Amniotic epithelial cell (primary cell): ENCODE measurements around the gene SLC39A6.
"Not testable (repeated sequence)": the region's sequence is repeated elsewhere in the genome, so short reads cannot be mapped to it uniquely, and the experiment has no call there.

ENCODE experiments used
- DNase-seq: peaks from one replicate; pipeline ENCODE4 v3.0.0-alpha.2; 2010; ENCODE audit warnings: low read depth

SLC39A6 gene

GRCh38 chr18:36135264-36135663 lies 6.1 kb upstream of the SLC39A6 start:
- DNase-seq: no peak

DNA sequence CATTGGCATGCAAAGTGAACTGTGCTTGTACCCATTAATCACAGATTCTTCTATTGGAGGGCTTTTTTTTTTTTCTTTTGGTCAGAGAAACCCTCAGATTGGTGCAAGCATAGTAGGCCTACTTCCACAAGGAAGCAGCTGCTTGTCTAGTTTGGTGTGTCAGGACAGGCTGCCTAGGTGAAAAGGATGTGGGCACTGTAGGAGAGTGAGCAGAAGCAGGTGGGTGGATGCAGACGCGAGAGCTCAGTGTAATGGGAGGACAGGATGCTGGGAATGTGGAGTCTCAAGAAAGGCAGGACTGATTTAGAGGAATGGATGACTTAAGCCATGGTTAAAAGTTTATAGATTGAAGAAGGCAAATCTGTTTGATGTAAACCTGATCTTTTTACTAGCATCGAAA lies 3.6 kb upstream of the SLC39A6 start:
- DNase-seq: no peak

DNA sequence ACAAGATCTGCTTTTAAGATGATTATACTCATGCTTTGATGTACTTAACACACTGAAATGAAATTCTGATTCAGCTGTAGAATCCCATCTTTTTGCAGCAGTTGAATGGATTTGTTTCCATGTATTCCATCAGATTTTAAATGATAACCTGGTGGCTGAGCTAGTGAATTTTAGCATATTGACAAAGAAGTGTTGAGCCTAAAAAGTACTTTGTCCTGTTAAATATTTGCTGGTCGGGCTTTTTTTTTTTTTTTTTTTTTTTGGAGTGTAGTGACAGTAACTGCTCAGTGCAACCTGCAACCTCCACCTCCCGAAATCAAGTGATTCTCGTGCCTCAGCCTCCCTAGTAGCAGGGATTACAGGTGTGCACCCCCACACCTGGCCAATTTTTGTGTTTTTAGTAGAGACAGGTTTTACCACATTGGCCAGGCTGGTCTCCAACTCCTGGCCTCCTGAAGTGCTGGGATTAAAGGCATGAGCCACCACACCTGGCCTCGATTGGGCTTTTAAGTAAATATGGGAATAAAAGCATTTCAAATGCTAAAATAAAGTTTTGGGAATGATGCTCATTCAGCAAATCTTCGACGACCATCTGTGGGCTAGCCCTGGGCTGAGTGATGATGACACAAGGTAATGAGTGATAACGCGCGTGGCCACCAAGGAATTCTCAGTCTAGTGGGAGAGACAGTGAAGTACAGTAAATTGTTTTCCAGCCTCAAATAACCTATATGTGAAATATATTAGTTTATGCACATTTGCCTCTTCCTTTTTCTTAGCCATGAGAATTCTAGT lies 2.7 kb upstream of the SLC39A6 start:
- DNase-seq: no peak

- DNase-seq: no peak
These were observed 1.9 kb upstream of the SLC39A6 start for GRCh38 chr18:36130883-36131653.

GRCh38 chr18:36130039-36130831 lies 1.1 kb upstream of the SLC39A6 start:
- DNase-seq: no peak

DNA sequence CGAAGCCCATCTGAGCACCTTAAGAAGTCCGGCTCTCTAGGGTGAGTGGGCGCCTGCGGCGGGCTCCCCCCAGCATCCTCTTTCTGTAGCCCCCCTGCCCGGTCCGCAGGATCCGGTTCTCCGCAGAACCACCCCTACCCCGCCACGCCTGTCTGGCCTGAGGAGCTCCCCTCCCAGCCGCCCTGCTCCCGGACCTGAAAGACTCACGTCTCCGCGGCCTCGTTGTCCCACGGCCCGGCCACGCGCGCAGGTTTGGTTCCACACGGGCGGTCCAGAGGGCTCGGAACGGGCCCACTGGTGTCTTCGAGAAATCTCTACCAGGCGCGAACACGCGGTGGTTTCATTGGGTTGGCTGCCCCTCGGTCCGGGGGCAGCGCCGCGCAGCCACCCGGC lies 237 bp downstream of the SLC39A6 start:
- DNase-seq: no peak

DNA sequence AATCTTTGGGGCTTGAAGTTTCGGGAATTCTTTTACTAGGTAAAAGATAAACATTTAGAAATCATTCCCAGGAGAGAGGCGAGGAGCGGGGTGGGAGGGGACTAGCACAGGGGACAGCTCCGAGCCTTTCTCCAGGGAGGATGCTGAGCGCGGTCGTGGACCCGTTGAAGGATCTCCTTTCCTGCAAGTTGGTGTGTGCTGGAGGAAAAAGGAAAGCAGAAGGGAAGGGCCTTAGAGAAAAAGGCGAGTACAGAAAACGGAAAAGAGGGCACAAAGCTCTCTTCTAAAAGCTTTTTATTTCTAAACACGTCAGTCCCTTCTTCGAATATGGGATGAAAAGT lies 640 bp downstream of the SLC39A6 start:
- DNase-seq: no peak

- peak; percentile 76 for DNase-seq
These were observed 1.2 kb downstream of the SLC39A6 start for GRCh38 chr18:36127836-36128529.

GRCh38 chr18:36126668-36127067 lies 2.5 kb downstream of the SLC39A6 start:
- DNase-seq: no peak

- peak; percentile 22 for DNase-seq
These were observed 4.3 kb downstream of the SLC39A6 start for GRCh38 chr18:36124841-36125240.

DNA sequence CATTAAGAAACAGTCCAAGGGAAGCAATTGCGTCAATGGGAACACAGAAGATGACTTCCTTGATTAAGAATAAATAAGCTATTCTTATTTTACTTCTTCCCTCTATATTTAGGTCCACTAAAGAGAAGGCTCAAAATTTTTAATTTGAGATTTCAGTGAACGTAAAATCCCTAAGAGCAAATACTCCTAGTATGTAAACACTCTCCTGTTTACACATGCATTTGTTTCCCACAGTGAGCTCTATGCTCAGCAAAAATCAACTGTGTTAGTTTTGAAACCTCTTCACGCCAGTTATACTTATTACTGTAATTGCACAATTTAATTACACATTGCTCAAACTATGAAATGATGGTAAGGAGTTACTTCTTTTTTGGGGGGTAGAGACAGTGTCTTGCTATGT lies 8.8 kb downstream of the SLC39A6 start:
- DNase-seq: no peak

- not testable (repeated sequence) for DNase-seq
These were observed 12.4 kb downstream of the SLC39A6 start for GRCh38 chr18:36116771-36117170.

DNA sequence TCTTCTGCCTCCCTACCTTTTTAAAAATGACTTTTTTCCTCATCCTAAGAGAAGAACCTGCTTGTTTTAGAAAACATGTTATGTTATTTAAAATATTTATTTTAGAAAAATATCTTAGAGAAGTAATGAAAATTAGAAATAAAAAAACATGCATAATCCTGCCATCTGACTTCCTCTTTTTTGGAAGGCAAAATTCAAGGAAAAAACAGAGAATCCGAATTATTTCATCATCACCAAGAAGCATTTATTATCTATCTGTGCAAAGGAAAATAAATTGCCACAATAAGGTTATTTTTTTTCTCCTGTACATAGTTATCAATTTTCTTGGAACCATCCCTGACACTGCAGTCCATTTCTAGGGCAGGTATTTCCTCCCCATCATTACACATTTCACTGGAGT lies 14.4 kb downstream of the SLC39A6 start:
- DNase-seq: no peak

GRCh38 chr18:36114251-36114650 lies 14.9 kb downstream of the SLC39A6 start:
- no peak for DNase-seq

DNA sequence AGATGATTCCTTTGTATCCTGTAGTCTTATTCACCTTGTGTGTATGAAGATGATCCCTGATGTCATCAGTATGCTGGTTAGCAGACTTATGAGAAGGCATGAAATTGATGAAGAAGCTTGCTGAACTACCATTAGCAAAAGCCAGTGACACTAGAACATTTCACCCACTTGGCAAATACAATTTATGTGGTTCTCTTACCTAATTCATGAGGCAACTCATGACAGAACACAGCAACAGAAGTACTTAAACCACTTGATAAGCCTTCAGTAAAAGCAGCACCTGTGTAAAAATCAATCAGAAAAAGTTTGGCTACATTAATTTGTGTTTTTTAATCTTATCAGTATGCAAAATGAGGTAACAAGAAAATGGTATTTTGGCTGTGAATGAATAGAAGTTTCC lies 16.8 kb downstream of the SLC39A6 start:
- DNase-seq: peak; percentile 63

- no peak for DNase-seq
These were observed 19.4 kb downstream of the SLC39A6 start for GRCh38 chr18:36109737-36110136.

- DNase-seq: no peak
These were observed 20.5 kb downstream of the SLC39A6 start for GRCh38 chr18:36108601-36109000.

DNA sequence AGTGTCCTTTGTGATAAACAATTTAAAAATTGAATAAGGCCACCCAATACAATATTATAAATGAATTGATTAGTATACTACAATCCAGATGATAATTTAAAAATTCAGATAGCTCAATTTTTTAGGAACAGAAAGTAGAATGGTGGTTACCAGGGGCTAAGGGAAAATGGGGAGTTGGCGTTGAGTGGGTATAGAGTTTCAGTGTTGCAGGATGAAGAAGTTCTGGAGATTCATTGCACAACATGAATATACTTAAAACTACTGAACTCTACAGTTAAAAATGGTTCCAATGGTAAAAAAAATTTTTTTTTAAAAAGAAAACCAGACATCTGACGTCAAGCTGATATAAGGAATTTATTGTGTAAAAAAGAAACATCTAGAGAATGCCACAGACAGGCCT lies 20.9 kb downstream of the SLC39A6 start:
- no peak for DNase-seq

- no peak for DNase-seq
These were observed 21.7 kb downstream of the SLC39A6 start for GRCh38 chr18:36107477-36107876.

DNA sequence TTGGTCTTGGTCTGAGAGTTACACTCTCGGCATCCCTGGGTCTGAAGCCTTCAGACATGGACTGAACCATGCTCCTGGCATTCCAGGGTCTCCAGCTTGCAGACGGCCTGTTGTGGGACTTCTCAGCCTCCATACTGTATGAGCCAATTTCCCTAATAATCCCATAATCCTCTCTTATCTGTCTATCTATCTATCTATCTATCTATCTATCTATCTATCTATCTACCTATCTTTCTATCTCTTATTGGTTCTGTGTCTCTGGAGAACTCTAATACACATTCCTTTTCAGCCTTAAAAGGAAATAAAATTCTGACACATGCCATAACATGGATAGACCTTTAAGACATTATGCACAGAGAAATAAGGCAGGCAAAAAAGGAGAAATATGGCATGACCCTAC lies 24.4 kb downstream of the SLC39A6 start:
- no peak for DNase-seq

DNA sequence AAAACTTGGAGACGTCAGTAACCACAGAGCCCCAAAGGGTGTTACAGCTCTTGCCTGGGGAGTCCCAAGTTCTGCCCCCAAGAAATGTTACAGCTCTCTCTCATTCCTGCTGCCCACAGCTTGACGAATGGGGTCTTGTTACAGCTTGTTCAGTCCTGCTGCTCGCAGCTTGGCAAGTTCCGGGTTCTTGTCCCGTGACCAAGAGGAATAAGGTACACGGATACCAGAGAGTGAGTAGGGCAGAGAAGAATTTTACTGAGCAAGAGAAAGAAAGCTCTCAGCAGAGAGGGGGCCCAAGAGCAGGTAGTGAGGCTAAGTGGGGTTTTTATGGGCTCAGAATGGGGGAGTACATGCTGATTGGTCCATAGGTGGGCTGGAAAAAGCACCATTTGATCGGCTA lies 27.2 kb downstream of the SLC39A6 start:
- DNase-seq: no peak

GRCh38 chr18:36099311-36099710 lies 29.8 kb downstream of the SLC39A6 start:
- DNase-seq: peak; percentile 99
